SK-N-MC (cell line): ENCODE results near the gene COQ10B.

Experiments
- EZH2 ChIP-seq: fragments of 200-600 bp; sonication (generic); IDR thresholded peaks from one replicate; pipeline ENCODE4 v1.6.1; 2017; ENCODE audit warnings: antibody characterized with exemption
- FOXP2 ChIP-seq: optimal IDR thresholded peaks from 2 replicates; pipeline ENCODE3; 2011; ENCODE audit warnings: mild to moderate bottlenecking, moderate library complexity; ENCODE audit not compliant: insufficient read depth; ENCODE audit errors: extremely low read length, control extremely low read depth
- POLR2AphosphoS5 ChIP-seq: IDR thresholded peaks from 2 replicates; pipeline ENCODE4 v1.6.1; 2012; ENCODE audit warnings: mild to moderate bottlenecking, low read depth, low read length, borderline replicate concordance

GRCh38 chr2:197452754-197453122 is 614 bp upstream of the COQ10B start:
- TF ChIP-seq POLR2AphosphoS5 (no peak), EZH2 (no peak), FOXP2 (no peak)
